HepG2 (cell line): ENCODE measurements around the gene SSC5D. TPM values are rescaled to one million over a fixed set of nuclear protein-coding genes. Genes with fewer than 3 reads are reported as not detected.

Experiments
- E2F5 ChIP-seq: sonication (generic); formaldehyde crosslinking; conservative IDR thresholded peaks from 2 replicates; pipeline ENCODE4 v1.4.0; 2020; ENCODE audit warnings: missing genetic modification reagents
- FOXP1 ChIP-seq, 2 experiments: fragments of 450-650 bp in 1 of 2; IDR thresholded peaks; 2 replicates each; pipeline ENCODE4 v1.6.1; 2017 to 2018; ENCODE audit warnings: antibody characterized with exemption in 1 of 2
- HNRNPK ChIP-seq: fragments of 200-400 bp; formaldehyde crosslinking; IDR thresholded peaks from 2 replicates; pipeline ENCODE4 v1.6.1; 2018; ENCODE audit warnings: low read length, low read depth, moderate library complexity, mild to moderate bottlenecking; ENCODE audit not compliant: poor library complexity, severe bottlenecking
- MIXL1 ChIP-seq: IDR thresholded peaks from 2 replicates; pipeline ENCODE4 v1.6.1; 2016
- REL ChIP-seq: sonication (generic); formaldehyde crosslinking; conservative IDR thresholded peaks from 2 replicates; pipeline ENCODE4 v1.8.0; 2022; ENCODE audit warnings: mild to moderate bottlenecking, missing genetic modification reagents, moderate library complexity
- SMARCC2 ChIP-seq: fragments of 450-650 bp; IDR thresholded peaks from 2 replicates; pipeline ENCODE4 v1.6.1; 2017; ENCODE audit warnings: antibody characterized with exemption, mild to moderate bottlenecking
- ZNF142 ChIP-seq: sonication (generic); formaldehyde crosslinking; IDR thresholded peaks from 2 replicates; pipeline ENCODE4 v1.4.0; 2020; ENCODE audit warnings: missing genetic modification reagents
- ZNF574 ChIP-seq: sonication (generic); formaldehyde crosslinking; IDR thresholded peaks from 2 replicates; pipeline ENCODE4 v1.4.0; 2020; ENCODE audit warnings: missing genetic modification reagents
- ZNF598 ChIP-seq: sonication (generic); formaldehyde crosslinking; IDR thresholded peaks from 2 replicates; pipeline ENCODE4 v1.5.1; 2020; ENCODE audit warnings: mild to moderate bottlenecking, missing genetic modification reagents, borderline replicate concordance
- polyA plus RNA-seq, 8 experiments: library from polyadenylated mRNA; depleted of rRNA in 3 of 8; stranded (reverse) in 7 of 8; unstranded in 1 of 8; fragments of >200 nt; fragmentation: Illumina TruSeq in 4 of 8; extraction: Trizol in 4 of 8; gene quantifications; 2 replicates each; pipeline versions ENCODE4 v1.2.1 to v1.2.3, GENCODE V29; 2011 to 2016; ENCODE audit warnings: low read depth in 4 of 8, missing spikeins in 1 of 8, mixed read lengths in 1 of 8; ENCODE audit not compliant: insufficient read depth in 1 of 8
- total RNA-seq, 5 experiments: library from RNA; depleted of rRNA; stranded (reverse); fragments of >200 nt; fragmentation: Illumina TruSeq; extraction: Trizol; gene quantifications; 2 replicates each; pipeline ENCODE4 v1.2.3, GENCODE V29; 2016; ENCODE audit warnings: low read depth in 1 of 5
- TF ChIP-seq, protein P1 (sequence below): fragments of 450-650 bp; IDR thresholded peaks from 2 replicates; pipeline ENCODE4 v1.6.1; 2017; ENCODE audit warnings: mild to moderate bottlenecking
- TF ChIP-seq, protein P2 (sequence below): sonication (generic); formaldehyde crosslinking; IDR thresholded peaks from 2 replicates; pipeline ENCODE4 v1.5.0; 2020; ENCODE audit warnings: mild to moderate bottlenecking, missing genetic modification reagents

SSC5D gene
- total and polyA plus RNA-seq, 2 of the 13 experiments (the other 11 are each of a cell fraction or from before 2014, with no cell fraction given), result not detected

DNA sequence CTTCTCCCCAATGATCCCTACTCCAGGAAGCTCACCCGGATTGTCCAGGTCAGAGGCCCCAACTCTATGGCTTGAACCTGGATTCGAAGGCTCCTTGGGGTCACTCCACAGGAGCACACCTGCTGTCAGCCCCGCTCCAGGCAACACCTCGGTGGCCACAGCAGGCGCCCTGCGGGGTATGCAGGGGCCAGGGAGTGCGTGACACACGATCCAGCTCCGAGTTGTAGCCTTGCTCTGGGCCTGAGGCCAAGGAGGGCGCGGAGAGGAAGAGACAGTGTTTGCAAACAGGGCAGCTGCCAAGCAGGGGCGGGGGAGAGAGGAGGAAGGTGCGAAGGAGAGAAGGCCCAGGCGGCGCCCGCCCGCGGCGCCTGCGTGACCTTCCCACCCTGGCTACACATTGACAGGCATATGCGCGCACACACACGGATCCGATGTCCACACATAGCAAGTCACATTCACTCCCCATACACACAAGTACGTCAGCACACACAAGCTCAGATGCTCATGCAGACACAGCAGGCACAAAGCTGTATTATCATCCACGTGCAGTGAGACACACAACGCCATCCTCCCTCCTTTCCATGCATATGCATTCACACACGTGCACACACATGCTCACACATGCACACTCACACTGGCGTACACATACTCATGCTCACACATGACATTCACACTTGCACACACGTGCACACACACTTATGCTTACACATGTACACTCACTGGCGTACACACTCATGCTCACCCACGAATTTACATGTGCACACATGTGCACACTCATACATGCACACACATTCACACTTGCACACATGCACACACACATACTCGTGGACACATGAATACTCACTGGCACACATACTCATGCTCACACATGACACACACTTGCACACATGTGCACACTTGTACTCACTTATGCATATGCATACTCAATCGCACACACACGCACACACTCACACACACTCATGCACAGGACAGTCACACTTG lies 38.3 kb downstream of the SSC5D start (continued):
- TF ChIP-seq, protein P1, sequence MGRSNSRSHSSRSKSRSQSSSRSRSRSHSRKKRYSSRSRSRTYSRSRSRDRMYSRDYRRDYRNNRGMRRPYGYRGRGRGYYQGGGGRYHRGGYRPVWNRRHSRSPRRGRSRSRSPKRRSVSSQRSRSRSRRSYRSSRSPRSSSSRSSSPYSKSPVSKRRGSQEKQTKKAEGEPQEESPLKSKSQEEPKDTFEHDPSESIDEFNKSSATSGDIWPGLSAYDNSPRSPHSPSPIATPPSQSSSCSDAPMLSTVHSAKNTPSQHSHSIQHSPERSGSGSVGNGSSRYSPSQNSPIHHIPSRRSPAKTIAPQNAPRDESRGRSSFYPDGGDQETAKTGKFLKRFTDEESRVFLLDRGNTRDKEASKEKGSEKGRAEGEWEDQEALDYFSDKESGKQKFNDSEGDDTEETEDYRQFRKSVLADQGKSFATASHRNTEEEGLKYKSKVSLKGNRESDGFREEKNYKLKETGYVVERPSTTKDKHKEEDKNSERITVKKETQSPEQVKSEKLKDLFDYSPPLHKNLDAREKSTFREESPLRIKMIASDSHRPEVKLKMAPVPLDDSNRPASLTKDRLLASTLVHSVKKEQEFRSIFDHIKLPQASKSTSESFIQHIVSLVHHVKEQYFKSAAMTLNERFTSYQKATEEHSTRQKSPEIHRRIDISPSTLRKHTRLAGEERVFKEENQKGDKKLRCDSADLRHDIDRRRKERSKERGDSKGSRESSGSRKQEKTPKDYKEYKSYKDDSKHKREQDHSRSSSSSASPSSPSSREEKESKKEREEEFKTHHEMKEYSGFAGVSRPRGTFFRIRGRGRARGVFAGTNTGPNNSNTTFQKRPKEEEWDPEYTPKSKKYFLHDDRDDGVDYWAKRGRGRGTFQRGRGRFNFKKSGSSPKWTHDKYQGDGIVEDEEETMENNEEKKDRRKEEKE, result no peak
- TF ChIP-seq HNRNPK (no peak), FOXP1 (IDR thresholded peaks at IDR 0.05) (no peak), FOXP1 (CRISPR knock-in tag; IDR thresholded peaks at IDR 0.05) (0 out of 2 replicates have a peak, but pooled peaks have one; percentile 21), ZNF598 (CRISPR knock-in tag) (no peak), REL (no peak), MIXL1 (CRISPR knock-in tag) (no peak), ZNF142 (CRISPR knock-in tag) (0 out of 2 replicates have a peak, but pooled peaks have one; percentile 60), ZNF574 (peak; percentile 12; the same call in 1 of the 2 replicates), E2F5 (no peak), SMARCC2 (no peak)
- TF ChIP-seq, protein P2, sequence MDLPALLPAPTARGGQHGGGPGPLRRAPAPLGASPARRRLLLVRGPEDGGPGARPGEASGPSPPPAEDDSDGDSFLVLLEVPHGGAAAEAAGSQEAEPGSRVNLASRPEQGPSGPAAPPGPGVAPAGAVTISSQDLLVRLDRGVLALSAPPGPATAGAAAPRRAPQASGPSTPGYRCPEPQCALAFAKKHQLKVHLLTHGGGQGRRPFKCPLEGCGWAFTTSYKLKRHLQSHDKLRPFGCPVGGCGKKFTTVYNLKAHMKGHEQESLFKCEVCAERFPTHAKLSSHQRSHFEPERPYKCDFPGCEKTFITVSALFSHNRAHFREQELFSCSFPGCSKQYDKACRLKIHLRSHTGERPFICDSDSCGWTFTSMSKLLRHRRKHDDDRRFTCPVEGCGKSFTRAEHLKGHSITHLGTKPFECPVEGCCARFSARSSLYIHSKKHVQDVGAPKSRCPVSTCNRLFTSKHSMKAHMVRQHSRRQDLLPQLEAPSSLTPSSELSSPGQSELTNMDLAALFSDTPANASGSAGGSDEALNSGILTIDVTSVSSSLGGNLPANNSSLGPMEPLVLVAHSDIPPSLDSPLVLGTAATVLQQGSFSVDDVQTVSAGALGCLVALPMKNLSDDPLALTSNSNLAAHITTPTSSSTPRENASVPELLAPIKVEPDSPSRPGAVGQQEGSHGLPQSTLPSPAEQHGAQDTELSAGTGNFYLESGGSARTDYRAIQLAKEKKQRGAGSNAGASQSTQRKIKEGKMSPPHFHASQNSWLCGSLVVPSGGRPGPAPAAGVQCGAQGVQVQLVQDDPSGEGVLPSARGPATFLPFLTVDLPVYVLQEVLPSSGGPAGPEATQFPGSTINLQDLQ (CRISPR knock-in tag), result peak; percentile 63; the same call in 1 of the 2 replicates
